ENCODE results near the gene KIAA1191.

The KIAA1191 gene

DNA sequence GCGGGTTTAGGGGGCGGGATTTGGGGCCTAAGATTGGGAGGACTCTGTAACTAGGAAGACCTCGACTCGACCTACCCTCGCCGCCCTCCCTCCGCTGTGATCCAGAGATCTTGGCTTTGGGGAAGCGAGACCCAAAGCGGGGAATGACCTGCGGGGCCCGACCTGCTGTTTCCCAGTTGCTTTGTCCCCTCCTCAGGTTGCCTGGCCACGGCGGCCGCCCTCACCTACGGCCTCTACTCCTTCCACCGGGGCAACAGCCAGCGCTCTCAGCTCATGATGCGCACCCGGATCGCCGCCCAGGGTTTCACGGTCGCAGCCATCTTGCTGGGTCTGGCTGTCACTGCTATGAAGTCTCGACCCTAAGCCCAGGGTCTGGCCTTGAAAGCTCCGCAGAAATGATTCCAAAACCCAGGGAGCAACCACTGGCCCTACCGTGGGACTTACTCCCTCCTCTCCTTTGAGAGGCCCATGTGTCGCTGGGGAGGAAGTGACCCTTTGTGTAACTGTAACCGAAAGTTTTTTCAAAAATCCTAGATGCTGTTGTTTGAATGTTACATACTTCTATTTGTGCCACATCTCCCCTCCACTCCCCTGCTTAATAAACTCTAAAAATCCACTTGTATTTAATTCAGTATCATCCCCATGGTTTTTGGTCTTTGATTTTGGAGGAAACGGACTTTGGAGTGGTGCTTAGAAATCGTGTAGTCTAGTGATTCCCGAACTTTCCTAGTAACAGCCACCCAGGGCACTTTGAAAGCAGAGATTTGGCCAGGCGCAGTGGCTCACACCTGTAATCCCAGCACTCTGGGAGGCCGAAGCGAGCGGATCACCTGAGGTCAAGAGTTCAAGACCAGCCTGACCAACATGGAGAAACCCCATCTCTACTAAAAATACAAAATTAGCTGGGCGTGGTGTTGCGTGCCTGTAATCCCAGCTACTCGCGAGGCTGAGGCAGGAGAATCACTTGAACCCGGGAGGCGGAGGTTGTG, 27.9 kb upstream of the KIAA1191 start:
- no peak for DNase-seq

GRCh38 chr5:176388444-176389134, 27.0 kb upstream of the KIAA1191 start, which contains the start of the genes HIGD2A and NOP16:
HIGD2A (plus strand) TSS chr5:176388751; CDS start chr5:176388820, 69 bp downstream.
NOP16 (minus strand) TSS chr5:176388598; CDS start chr5:176388539, 59 bp downstream.
- DNase-seq, result peak; percentile 99

- peak; percentile 35 for DNase-seq
Observed at GRCh38 chr5:176388003-176388443, 26.5 kb upstream of the KIAA1191 start.

DNA sequence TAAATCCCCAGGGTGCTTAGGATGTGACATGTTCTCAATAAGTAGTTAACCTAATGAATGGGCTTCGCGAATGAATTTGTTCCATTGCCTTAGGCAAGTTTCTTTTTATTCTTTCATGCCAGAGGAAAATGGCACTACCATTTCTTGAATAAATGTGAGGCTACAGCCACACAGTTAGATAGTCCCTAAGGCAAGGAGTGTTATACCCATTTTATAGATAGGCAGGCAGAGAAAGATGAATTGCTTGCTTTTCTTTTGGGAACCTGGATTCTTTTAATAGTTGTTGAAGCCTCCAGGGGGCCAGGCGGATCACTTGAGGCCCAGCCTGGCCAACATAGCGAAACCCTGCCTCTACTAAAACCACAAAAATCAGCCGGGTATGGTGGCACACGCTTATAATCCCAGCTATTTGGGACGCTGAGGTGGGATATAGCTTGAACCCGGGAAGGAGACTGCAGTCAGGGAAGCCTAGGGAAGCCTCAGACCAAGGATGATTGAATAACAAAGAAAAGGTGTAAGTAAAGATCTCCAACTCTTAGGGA, 25.9 kb upstream of the KIAA1191 start:
- DNase-seq, result peak; percentile 33

DNA sequence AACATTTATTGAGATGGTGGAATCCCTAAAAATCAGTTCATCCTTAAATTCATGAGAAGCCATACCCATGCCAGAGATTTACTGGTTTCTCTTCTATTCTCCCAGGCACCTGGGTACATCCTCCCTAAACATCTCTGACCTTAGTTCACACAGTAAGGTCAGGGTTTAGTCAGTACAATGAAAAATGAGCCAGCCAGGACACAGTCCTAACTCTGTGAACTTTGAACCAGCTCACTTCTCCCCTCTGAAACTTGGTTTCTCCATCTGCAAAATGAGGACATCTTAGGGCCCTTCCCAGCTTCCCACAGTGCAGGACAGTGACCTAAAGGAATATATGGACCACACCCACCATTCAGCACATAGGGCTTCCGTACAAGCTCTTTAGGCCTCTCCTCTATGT, 24.9 kb upstream of the KIAA1191 start:
- DNase-seq, result no peak

GRCh38 chr5:176384991-176385390, 23.4 kb upstream of the KIAA1191 start:
- no peak for DNase-seq

DNA sequence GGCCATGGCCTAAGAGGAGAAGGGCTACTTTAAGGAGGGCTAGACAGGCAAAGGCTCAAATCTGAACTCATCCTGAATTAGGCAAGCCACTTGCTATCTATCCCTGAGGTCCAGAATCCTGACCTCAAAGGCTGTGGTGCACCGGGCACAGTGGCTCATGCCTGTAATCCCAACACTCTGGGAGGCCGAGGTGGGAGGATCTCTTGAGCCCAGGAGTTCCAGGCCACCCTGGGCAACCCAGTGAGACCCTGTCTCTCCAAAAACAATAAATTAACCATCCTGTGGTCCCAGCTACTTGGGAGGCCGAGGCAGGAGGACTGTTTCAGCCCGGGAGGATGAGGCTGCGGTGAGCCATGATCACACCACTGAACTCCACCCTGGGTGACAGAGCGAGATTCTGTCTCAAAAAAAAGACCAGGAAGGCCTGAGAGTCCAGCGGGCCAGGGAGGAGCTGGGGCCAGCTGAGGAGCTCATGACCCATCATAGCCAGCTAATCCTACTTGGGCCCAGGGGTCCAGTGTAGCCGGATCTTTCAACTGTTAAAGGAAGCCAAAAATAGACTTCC, 22.9 kb upstream of the KIAA1191 start:
- no peak for DNase-seq

DNA sequence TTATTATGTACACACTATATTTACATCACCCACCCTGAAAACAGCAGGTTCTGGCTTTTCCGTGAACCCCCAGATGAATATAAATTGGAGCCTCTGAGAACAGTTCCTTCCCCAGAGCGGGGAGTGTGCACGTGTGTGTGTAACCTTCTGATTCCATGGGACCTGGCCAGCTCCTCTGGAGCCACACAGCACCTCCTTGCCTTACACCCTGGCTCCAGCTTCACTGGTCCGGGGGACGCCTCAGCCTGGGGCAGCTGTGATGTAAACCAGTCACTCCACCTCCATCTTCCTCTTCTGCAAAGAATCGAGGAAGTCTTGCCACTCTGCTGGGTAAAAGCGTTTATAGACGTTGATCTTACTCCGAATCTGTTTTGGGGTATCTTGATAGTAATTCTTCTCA, 22.4 kb upstream of the KIAA1191 start:
- DNase-seq, result no peak

- no peak for DNase-seq
Observed at GRCh38 chr5:176383248-176383905, 21.8 kb upstream of the KIAA1191 start.

GRCh38 chr5:176382721-176383120, 21.2 kb upstream of the KIAA1191 start:
- no peak for DNase-seq

- DNase-seq, result no peak
Observed at GRCh38 chr5:176381979-176382378, 20.4 kb upstream of the KIAA1191 start.

DNA sequence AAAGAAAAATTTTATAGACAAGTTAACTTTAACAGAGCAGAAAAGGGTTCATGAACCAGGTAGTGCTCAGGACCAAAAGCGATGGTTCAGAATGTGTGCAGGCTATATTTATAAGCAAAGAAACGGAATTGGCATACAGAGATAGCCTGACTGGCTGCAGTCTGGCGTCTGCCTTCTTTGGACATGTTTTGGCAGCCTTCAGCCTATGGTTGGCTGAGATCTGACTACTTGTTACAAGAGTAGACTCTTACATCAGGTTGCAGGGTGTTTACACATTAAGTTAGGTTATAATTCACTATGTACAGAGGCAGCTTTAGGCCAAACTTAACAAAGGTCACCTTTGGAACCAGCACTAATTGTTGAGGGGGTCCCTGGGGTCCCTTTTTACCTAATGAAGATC, 19.9 kb upstream of the KIAA1191 start:
- DNase-seq, result no peak

- DNase-seq, result peak; percentile 58
Observed at GRCh38 chr5:176379881-176380280, 18.3 kb upstream of the KIAA1191 start.

DNA sequence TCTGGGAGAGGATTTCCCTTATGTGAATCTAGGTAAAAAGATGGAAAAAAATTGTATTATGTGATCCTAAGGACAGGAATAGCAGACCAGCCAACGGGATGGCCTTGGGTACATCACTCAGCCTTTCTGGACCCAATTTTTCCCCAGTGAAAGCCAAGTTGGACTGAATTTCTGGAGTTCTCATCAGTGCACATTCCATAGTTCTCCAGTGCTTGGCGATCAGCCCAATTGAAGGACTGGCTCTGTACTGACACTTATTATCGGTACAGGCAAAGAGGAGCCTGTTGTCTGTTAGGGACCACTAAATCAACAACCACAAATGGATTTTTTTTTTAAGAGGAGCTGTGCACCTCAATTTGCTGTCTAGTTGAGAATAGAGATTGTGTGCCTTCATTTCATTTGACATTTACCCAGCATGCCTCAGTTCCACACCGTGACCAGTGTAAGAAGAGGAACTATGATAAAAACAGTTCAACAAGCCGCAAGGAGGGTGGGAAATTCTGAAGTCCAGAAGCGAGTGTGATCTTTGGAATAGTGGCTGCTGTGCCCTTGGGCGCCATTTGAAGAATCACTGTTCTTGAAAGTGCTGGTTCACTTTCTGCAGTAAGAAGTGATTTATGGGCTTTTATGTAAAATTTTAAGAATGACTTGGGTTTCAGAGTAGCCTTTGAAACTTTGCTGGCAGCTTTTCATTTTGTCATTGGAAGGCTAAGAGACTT, 11.7 kb upstream of the KIAA1191 start:
- DNase-seq, result no peak

DNA sequence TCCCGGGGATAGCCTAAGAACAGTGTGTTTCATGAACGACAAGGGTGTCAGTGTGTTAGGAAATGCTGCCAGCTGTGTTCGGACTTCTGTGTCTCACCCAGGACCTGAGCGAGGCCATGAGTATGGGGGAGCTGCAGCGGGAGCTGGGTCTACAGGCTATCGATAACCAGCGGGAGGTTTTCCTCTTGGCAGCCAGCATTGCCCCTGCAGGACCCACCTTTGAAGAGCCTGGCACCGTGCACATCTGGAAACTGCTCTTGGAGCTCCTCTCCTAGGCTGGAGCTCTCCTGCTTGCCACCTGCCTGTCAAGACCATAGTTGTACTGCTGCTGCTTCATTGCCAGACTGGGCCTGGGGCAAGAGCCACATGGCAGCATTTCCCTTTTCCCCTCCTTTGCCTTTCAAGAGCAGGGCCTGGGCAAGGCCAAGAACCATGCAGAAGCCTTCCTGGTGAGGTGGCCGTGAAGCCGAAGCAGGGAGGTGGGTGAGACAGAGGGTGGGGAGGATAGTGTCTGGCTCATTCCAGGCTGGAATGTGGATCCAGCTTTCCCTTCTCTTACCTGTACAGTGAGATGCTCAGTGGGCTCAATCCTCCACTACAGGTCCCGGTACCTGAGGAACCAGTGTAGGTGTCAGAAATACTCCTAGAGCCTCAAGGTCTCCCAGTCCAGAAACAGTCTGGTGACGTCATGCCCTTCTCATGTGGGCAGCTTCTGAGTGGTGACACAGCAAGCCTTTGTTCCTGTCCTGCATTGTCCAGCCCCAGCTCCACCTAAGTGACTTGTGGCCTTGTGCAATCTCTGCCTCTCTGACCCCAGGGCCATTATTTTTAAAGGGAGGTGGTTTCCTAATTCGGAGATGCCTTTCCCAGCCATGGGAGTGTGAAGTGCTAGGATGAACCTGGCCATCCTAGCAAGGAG, 10.3 kb upstream of the KIAA1191 start:
- no peak for DNase-seq

DNA sequence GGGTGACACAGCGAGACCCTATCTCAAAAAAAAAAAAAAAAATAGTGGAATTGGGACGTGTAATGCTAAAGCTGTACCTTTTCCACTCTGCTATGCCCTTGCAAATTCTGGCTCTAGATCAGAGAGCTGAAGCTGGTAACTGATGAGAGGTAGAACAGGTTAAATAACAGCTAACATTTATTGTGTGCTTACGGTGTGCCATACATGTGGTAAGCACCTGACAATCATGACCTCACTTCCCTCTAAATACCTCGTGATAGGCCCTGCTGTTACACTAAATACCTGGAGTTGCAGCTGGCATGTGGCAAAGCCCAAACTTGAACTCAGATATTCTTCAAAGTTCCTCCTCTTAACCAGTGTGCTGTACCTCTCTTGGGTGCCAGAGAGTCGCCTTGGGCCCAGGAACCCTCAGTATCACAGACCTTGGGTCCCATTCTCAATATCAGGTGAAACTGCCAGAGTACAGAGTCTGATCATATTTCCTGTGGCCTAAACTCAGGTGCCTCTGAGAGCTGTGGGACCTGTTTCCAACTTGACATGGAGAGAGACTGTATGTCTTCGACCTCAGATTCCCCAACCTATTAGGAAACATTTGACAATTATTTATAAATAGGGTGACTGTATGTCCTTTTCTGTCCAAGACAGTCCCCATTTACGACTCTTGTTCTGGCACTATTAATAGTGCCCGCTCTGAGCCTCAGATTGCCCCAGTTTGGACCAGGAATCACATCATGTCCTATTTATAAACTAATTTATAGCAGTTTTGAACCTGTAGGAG, 8.6 kb upstream of the KIAA1191 start:
- DNase-seq, result no peak

- no peak for DNase-seq
Observed at GRCh38 chr5:176368726-176369125, 7.2 kb upstream of the KIAA1191 start.

DNA sequence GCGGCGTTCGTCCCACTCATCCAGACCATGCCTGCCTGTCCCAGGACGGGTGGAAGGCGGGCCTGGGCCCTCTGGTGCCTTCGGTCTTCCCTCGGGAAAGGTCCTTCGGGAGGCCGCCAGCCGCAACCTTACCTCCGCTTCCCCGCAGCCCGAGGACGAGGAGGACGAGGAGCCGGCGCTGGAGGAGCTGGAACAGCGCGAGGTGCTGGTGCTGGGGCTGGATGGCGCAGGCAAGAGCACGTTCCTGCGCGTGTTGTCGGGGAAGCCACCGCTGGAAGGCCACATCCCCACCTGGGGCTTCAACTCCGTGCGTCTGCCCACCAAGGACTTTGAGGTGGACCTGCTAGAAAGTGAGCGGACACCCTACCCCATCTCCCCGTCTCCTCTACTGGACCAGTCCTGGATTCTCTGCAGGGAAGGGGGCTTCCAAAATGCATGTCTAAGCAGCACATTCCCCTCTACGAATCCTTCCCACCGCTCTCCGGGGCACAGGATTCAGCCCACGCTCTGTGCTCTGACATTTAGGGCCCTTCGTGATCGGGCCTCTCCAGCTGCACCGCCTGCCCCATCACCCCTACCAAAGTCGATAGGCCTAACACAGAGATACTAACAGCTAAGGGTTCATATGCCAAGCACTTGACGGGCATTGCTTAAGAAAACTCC, 4.8 kb upstream of the KIAA1191 start:
- no peak for DNase-seq
